AG04450 (cell line): ENCODE results near the gene MRGPRF. TPM values are rescaled to one million over a fixed set of nuclear protein-coding genes. Genes with fewer than 3 reads are reported as not detected.

Experiments
- CTCF ChIA-PET: fragments of 300-600, 350-600 bp; formaldehyde crosslinking; extraction: SDS; loops from one replicate; lab custom pipeline; 2022; ENCODE audit warnings: antibody characterized with exemption, inconsistent platforms; lab: Charles Lee
- POLR2A ChIA-PET: fragments of 350-600 bp; formaldehyde crosslinking; extraction: SDS; loops from one replicate; lab custom pipeline; 2021; ENCODE audit warnings: antibody characterized with exemption, inconsistent platforms; lab: Yijun Ruan, JAX
- DNase-seq: peaks from one replicate; pipeline ENCODE4 v3.0.0-alpha.2; 2011; ENCODE audit warnings: low read depth, low spot score
- H3K27ac ChIP-seq: one replicate; pipeline ENCODE4 v1.5.1; 2012; ENCODE audit warnings: low read depth, low read length, control low read depth
- H3K27me3 ChIP-seq: one replicate; pipeline ENCODE4 v1.6.0; 2012; ENCODE audit warnings: low read length; ENCODE audit not compliant: control insufficient read depth, insufficient read depth
- H3K4me3 ChIP-seq: 2 replicates; pipeline ENCODE4 v1.5.1; 2011; ENCODE audit warnings: mild to moderate bottlenecking, low read depth, low read length, control low read depth
- H3K9me3 ChIP-seq: 2 replicates; pipeline ENCODE4 v1.5.1; 2012; ENCODE audit warnings: low read length; ENCODE audit not compliant: control insufficient read depth, insufficient read depth
- CTCF ChIP-seq: IDR thresholded peaks from 2 replicates; pipeline ENCODE4 v1.5.1; 2011; ENCODE audit warnings: low read depth, low read length, control low read depth, inconsistent platforms
- polyA plus RNA-seq: library from polyadenylated mRNA; depleted of rRNA; stranded (reverse); fragments of >200 nt; gene quantifications from 2 replicates; pipeline ENCODE4 v1.2.3, GENCODE V29; 2011

Gene MRGPRF
- polyA plus RNA-seq, 1 experiment = 28.6 TPM

GRCh38 chr11:68961245-68961644 is 51.8 kb downstream of the MRGPRF start:
- ChIA-PET CTCF (no interaction called here), POLR2A (no interaction called here)
- no peak overlapping the region for H3K4me3 ChIP-seq
- H3K9me3 ChIP-seq = peaks cover 7% of the 10 kb centered on the region
- no peak for TF ChIP-seq CTCF
- peaks cover 17% of the 10 kb centered on the region for H3K27me3 ChIP-seq
- H3K27ac ChIP-seq = no peak overlapping the region
- no peak for DNase-seq

- no peak overlapping the region for H3K4me3 ChIP-seq
- no peak for DNase-seq
- POLR2A ChIA-PET = no interaction called here
- CTCF ChIA-PET = no interaction called here
- H3K27me3 ChIP-seq = peaks cover 11% of the 10 kb centered on the region
- TF ChIP-seq CTCF = no peak
- peaks cover 7% of the 10 kb centered on the region for H3K9me3 ChIP-seq
- no peak overlapping the region for H3K27ac ChIP-seq
Observed at GRCh38 chr11:68960294-68961071, 52.6 kb downstream of the MRGPRF start.

- H3K27me3 ChIP-seq = peaks cover 9% of the 10 kb centered on the region
- DNase-seq = no peak
- POLR2A ChIA-PET = no interaction called here
- no peak overlapping the region for H3K4me3 ChIP-seq
- TF ChIP-seq CTCF = no peak
- no peak overlapping the region for H3K27ac ChIP-seq
- CTCF ChIA-PET = no interaction called here
- peaks cover 7% of the 10 kb centered on the region for H3K9me3 ChIP-seq
Observed at GRCh38 chr11:68959465-68960293, 53.4 kb downstream of the MRGPRF start.

GRCh38 chr11:68958211-68958610 is 54.8 kb downstream of the MRGPRF start:
- no peak for DNase-seq
- TF ChIP-seq CTCF = no peak
- Histone ChIP-seq H3K9me3 (no peaks in the 10 kb centered on the region; the same call in 1 of the 2 replicates), H3K27me3 (peaks cover 4% of the 10 kb centered on the region), H3K4me3 (no peak overlapping the region), H3K27ac (no peak overlapping the region)
- ChIA-PET CTCF (interaction anchor here (2.3 kb wide), 1 partner anchor 86 kb away, joined by 8 read pairs; no protein-coding TSS in a partner anchor), POLR2A (no interaction called here)
